Lower lobe of right lung (tissue), 2 donors: ENCODE data around the gene PIP5K1B. TPM values are rescaled to one million over a fixed set of nuclear protein-coding genes. Genes with fewer than 3 reads are reported as not detected.

Experiments used
- ATAC-seq, 2 donors: fragments of 200-7000 bp; cut with Tn5 transposase; one replicate each; pipeline ENCODE4 v1.9.1; 2020 to 2022; ENCODE audit warnings: mild to moderate bottlenecking in 2 of 2, moderate library complexity in 2 of 2
- DNase-seq: peaks from one replicate; pipeline ENCODE4 v3.0.0-alpha.2; 2020
- H3K27ac ChIP-seq: fragments of 200-600 bp; one replicate; pipeline ENCODE4 v1.8.0; 2022
- H3K27me3 ChIP-seq: fragments of 200-600 bp; one replicate; pipeline ENCODE4 v1.8.0; 2022; ENCODE audit warnings: low read depth
- H3K36me3 ChIP-seq: fragments of 200-600 bp; one replicate; pipeline ENCODE4 v1.8.0; 2022; ENCODE audit warnings: mild to moderate bottlenecking
- H3K4me1 ChIP-seq: fragments of 200-600 bp; one replicate; pipeline ENCODE4 v1.8.0; 2022
- H3K4me3 ChIP-seq: fragments of 200-600 bp; one replicate; pipeline ENCODE4 v1.8.0; 2022; ENCODE audit warnings: mild to moderate bottlenecking
- H3K9me3 ChIP-seq: fragments of 200-600 bp; one replicate; pipeline ENCODE4 v1.8.0; 2022
- CTCF ChIP-seq: fragments of 200-600 bp; IDR thresholded peaks from one replicate; pipeline ENCODE4 v1.8.0; 2022; ENCODE audit warnings: antibody characterized with exemption, mild to moderate bottlenecking
- intact Hi-C: fragments of 100-400 bp; cut with DNase I; formaldehyde crosslinking; loops from one replicate; pipeline ENCODE4 v1.11.0; 2022
- total RNA-seq: library from RNA; stranded (reverse); fragmentation: NEBNext Ultra II Directional; extraction: Animal tissue kit (Norgen Biotek cat#: 25700); gene quantifications from one replicate; pipeline ENCODE4 v1.2.1, GENCODE V29; 2021
- donor health status: DM: no; HTN: yes; CAD: no; lungs with severe emphysema.

The PIP5K1B gene
- total RNA-seq, 1 donor from 2014 or later: 35.9 TPM

- Histone ChIP-seq H3K4me1 (peaks cover 11% of the 10 kb centered on the region), H3K36me3 (no peaks in the 10 kb centered on the region), H3K4me3 (no peak overlapping the region), H3K27ac (peak overlapping the region; percentile 3), H3K9me3 (no peaks in the 10 kb centered on the region), H3K27me3 (no peaks in the 10 kb centered on the region)
- intact Hi-C loops: loop anchor here (5.0 kb wide), 1 partner anchor 137 kb away; no protein-coding TSS in a partner anchor
- TF ChIP-seq CTCF: no peak
- peak; percentile 73 for DNase-seq
- ATAC-seq: peak; percentile 91 to 96
These were observed 349.9 kb downstream of the PIP5K1B start for GRCh38 chr9:69054989-69055388.

- no peak overlapping the region for H3K27ac ChIP-seq
- intact Hi-C loops: no loop called here
- peaks cover 11% of the 10 kb centered on the region for H3K4me1 ChIP-seq
- ATAC-seq (no peak), DNase-seq (no peak)
- H3K27me3 ChIP-seq: no peaks in the 10 kb centered on the region
- no peaks in the 10 kb centered on the region for H3K9me3 ChIP-seq
- no peaks in the 10 kb centered on the region for H3K36me3 ChIP-seq
- H3K4me3 ChIP-seq: no peak overlapping the region
- no peak for TF ChIP-seq CTCF
These were observed 351.3 kb downstream of the PIP5K1B start for GRCh38 chr9:69056191-69056815.

- Histone ChIP-seq H3K4me3 (no peak overlapping the region), H3K4me1 (peaks cover 11% of the 10 kb centered on the region), H3K36me3 (no peaks in the 10 kb centered on the region), H3K27me3 (no peaks in the 10 kb centered on the region), H3K27ac (no peak overlapping the region), H3K9me3 (no peaks in the 10 kb centered on the region)
- peak; percentile 7 to 53 for ATAC-seq
- DNase-seq: no peak
- intact Hi-C loops: no loop called here
- no peak for TF ChIP-seq CTCF
These were observed 353.1 kb downstream of the PIP5K1B start for GRCh38 chr9:69058101-69058500.

Other genes starting within 250 kb of the PIP5K1B start
- gene TMEM252, start 164.4 kb upstream of the PIP5K1B start, total RNA-seq: 0.30 TPM